Activated CD8-positive, alpha-beta memory T cell treated with anti-CD3 and anti-CD28 coated beads for 1 hour (primary cell): ENCODE data around the gene EGFLAM.

Experiments used
- DNase-seq, 2 donors: peaks; one replicate each; pipeline ENCODE4 v3.0.0-alpha.2; 2020; ENCODE audit warnings: low read depth in 1 of 2; ENCODE audit errors: extremely low read depth in 1 of 2

EGFLAM gene

DNA sequence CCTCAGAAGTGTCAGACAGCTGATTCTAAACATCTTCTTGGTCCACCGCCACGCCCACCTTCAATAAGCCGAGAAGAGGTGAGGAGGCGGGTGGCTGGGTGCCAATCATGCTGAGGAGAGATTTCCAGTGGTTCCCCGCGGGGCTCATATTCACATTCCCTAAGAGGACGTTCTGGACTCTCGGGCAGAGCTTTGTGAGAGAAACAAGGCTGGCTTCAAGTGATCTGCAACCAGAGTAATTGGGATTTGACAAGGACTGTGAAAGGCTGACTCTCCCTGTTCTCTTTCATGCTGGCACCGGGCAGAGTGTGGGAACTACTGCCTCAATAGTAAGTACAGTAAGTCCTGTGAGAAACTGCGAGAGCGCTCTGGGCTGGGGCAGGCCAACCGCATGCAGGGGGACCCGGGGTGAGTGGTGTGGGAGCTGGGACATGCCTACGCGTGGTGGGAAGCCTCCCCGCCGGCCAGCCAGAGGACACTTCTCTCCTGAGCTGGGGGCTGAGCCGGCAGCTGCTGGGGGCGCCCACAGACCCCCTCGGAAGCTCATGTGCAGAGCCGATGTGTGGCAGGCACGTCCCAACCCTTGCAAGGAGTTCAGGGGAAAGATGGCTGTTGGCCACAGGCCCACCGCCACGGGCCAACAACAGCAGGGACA lies 187.1 kb downstream of the EGFLAM start:
- no peak for DNase-seq

DNA sequence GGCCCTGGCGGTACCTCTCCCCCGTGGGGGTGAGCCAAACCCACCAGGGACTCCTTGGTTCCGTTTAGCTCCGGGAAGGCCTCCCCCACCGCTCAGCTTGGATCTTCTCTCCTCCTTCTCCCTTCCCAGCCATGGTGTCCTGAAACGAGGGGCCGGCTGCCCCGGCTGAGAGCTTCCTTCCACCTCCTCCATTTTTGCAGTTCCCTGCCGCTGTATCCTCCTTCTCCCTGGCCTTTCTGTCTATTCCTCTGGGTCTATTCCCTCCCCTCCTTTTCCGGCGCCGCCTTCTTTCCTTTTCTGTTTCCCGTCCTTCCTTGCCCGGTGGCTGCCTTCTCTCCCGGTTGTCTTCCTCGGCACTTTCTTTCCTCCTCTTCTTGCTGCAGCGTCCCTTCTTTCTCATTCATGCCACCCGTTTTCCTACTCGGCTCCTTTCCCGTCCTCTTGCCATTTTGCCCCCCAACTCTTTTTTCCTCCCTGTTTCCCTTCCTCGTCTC lies 187.7 kb downstream of the EGFLAM start:
- DNase-seq = no peak

GRCh38 chr5:38447056-38447455 lies 188.7 kb downstream of the EGFLAM start:
- no peak for DNase-seq

GRCh38 chr5:38447786-38448185 lies 189.4 kb downstream of the EGFLAM start:
- no peak for DNase-seq

- no peak for DNase-seq
Measured at GRCh38 chr5:38448568-38449350, 190.4 kb downstream of the EGFLAM start.

DNA sequence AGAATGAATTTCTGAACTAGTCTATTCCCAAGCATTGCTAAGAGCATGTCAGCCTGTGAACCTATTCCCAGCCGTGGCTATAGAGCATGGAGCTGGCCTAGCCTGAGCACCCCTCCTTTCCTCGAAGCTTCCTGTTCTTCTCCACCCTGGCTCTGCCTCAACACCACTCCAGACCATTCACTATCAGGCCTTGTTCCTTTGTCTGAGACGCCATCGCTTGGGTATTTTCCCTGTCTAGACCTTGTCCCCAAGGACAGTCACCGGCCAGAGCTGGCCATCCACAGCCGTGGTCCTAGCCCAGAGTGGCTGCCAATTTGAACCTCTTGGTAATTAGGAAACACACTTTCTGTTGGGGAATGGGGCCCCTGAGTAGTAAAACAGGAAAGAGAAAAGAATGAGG lies 192.3 kb downstream of the EGFLAM start:
- no peak for DNase-seq

GRCh38 chr5:38451074-38451725 lies 192.8 kb downstream of the EGFLAM start:
- DNase-seq = no peak

DNA sequence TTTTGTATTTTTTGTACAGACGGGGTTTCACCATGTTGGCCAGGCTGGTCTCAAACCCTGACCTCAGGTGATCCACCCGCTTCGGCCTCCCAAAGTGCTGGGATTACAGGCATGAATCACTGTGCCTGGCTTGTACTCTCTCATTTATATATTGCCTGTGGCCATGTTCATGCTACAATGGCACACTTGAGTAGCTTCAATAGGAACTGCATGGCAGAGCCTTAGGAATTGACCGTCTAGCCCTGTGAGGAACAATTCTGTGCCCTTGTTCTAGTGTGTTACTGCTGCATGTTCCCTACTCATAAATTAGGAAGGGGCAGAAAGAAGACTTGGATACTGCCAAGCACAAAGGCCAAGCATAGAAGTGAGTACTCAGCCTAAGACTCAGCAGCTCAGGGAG lies 193.8 kb downstream of the EGFLAM start:
- no peak for DNase-seq

- no peak for DNase-seq
Measured at GRCh38 chr5:38453506-38453905, 195.1 kb downstream of the EGFLAM start.

GRCh38 chr5:38453921-38454320 lies 195.6 kb downstream of the EGFLAM start:
- DNase-seq = no peak

GRCh38 chr5:38455796-38456330 lies 197.5 kb downstream of the EGFLAM start:
- DNase-seq = no peak

- no peak for DNase-seq
Measured at GRCh38 chr5:38456657-38457399, 198.5 kb downstream of the EGFLAM start.

DNA sequence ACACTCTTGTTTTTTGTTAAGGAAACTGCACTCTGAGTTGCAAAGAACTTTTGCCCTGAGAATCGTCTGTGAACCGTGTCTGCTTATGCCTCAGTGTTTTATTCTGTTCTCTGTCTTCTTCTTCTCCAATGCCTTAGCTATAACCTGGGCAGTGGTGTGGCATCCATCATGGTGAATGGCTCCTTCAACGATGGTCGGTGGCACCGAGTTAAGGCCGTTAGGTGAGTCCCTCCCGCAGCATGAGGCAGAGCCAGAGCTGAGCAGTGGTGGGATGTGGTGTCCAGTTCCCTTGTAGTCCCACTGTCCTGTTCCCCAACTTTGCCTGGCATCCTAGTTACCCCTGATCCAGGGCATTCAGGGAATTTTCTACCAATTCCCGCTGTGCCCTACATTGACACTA lies 199.8 kb downstream of the EGFLAM start:
- DNase-seq = no peak

GRCh38 chr5:38462976-38463633 lies 204.7 kb downstream of the EGFLAM start:
- no peak for DNase-seq

DNA sequence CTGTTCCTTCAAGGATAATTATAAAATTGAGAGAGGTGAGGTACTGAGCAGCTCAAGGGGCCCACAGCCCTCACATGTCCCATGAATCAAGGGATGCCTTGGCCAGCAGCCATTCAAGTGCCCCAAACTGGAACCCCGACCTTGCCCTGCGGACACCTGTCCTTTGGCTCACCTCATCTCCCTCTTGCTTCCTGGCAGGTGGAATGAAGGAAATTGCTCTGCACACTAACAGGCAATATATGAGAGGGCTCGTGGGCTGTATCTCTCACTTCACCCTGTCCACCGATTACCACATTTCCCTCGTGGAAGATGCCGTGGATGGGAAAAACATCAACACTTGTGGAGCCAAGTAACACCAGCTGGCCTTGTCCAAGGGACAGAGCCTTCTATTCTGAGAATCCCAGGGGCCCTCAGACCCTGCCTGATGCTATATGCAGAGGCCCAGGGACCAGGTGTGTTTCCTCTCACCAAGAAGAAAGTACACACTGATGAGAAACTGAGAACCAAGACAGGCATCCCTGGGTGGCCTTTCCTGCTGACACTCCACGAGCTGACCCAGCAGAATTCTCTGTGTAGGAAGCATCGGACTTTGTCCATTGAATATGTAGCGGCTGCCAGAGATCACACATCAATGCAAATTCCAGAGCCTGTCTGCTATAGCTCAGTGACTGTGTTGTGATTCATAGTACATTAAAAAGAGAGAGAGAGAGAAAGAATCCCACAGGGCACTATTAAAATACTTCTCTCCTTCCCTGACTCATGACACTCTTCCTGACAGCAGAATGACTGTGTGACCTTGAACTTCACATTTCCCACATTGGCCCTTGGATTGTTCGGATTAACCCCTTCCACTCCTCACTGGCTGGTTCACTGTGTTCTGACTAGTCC lies 205.5 kb downstream of the EGFLAM start:
- no peak for DNase-seq

- no peak for DNase-seq
Measured at GRCh38 chr5:38465061-38465460, 206.7 kb downstream of the EGFLAM start.

DNA sequence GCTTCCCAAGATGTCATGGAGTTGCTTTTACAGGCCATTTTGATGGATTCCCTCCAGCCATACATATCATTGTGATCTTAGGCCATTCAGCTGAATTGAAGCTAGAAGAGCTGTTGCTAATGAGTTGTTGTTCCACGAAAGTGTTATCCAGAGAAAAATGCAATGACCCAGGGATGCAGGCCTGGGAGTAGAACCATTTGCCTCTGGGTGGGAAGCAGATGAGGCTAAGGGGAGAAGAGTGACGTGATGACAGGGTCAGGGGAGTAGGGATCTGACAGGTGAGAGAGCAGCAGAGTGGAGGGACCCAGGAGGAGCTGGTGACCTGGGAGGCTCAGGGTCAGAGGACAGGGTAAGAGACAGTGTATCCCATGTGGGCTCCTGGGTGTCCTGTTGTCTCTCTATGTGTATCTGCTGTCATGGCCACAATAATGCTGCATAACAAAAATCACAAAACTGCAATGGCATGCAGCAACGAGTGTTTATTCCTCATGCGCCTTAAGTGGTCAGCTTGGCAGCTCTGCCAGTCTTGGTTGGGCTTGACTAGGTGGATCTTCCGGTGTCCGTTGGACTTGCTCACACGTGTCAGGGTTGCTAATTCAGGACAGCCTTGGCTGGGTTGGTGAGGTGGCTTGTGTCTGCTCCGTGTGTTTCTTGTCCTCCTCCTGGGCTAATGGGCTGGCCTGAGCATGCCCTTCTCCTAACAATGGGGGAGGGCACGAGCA lies 207.5 kb downstream of the EGFLAM start:
- DNase-seq = no peak

DNA sequence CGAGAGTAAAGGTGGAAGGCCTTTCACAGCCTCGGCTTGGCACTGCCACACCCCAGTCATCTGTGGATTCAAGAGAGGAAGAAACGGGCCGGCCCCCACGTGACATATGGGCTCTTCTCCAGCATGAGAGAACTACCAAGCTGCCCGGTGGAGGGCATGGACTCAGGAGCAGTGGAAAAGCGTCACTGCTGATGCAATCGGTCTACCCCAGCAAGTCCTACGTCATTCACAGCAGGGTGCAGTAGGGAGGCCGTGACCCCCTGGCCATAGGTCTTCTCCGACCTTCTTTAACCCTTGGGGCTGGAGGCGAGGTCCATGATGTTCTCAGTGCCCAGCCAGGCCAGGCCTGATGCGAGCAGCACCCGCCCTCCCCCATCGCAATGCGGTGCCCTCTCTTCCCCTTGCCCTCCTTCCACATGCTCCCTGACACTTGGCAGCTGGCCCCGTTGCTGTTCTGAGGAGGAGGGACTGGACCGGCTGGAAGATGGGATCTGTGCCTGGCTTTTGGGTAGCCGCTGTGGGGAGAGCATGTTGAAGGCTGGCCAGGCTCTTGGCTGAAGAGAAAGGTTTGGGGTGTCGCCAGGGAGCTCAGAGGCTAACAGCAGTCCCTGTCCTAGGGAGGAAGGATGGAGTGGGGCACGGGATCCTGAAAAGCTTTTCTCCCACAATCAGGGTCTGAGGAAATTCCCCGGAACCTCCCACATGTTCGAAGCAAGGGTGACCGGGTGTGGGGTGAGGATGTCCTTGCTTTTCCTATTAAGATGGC lies 208.2 kb downstream of the EGFLAM start:
- DNase-seq = no peak
